H1 (cell line): ENCODE measurements around the gene GALNT9.

Source experiments
- ATF2 ChIP-seq: IDR thresholded peaks from 2 replicates; pipeline ENCODE4 v1.6.1; 2012; ENCODE audit warnings: low read length, inconsistent platforms
- ATF3 ChIP-seq: IDR thresholded peaks from 2 replicates; pipeline ENCODE4 v1.6.1; 2011; ENCODE audit warnings: low read depth, mild to moderate bottlenecking, low read length; ENCODE audit not compliant: insufficient read depth
- CTCF ChIP-seq, 3 experiments: IDR thresholded peaks; 1 replicate in 2 of 3; 2 replicates in 1 of 3; pipeline versions ENCODE4 v1.5.1 to v1.6.1; 2011; ENCODE audit warnings: low read length in 3 of 3, mild to moderate bottlenecking in 3 of 3, inconsistent platforms in 2 of 3, low read depth in 1 of 3, moderate library complexity in 1 of 3; ENCODE audit not compliant: insufficient read depth in 1 of 3; ENCODE audit errors: control extremely low read depth in 1 of 3
- EZH2 ChIP-seq: fragments of 200-600 bp; sonication (generic); IDR thresholded peaks from 2 replicates; pipeline ENCODE4 v1.7.1; 2012; ENCODE audit warnings: low read depth, mild to moderate bottlenecking, moderate library complexity, low read length, inconsistent platforms; ENCODE audit not compliant: severe bottlenecking
- POLR2A ChIP-seq, 2 experiments: IDR thresholded peaks; 1 replicate in 1 of 2; 2 replicates in 1 of 2; pipeline ENCODE4 v1.6.1; 2011; ENCODE audit warnings: low read depth in 2 of 2, low read length in 2 of 2, mild to moderate bottlenecking in 2 of 2; ENCODE audit errors: control extremely low read depth in 1 of 2
- POLR2AphosphoS5 ChIP-seq: IDR thresholded peaks from 2 replicates; pipeline ENCODE4 v1.6.1; 2011; ENCODE audit warnings: low read depth, low read length
- RBBP5 ChIP-seq: IDR thresholded peaks from 2 replicates; pipeline ENCODE4 v1.7.1; 2012; ENCODE audit warnings: low read depth, mild to moderate bottlenecking, inconsistent platforms, low read length, moderate library complexity, borderline replicate concordance
- SIN3A ChIP-seq, 2 experiments: IDR thresholded peaks in 1 of 2; conservative IDR thresholded peaks in 1 of 2; 2 replicates each; pipeline ENCODE4 v1.6.1; 2011 to 2012; ENCODE audit warnings: low read length in 2 of 2, improper control_type of control experiment in 1 of 2, low read depth in 1 of 2, mild to moderate bottlenecking in 1 of 2
- SP2 ChIP-seq: IDR thresholded peaks from 2 replicates; pipeline ENCODE4 v1.6.1; 2012; ENCODE audit warnings: mild to moderate bottlenecking, low read length, inconsistent platforms
- TAF1 ChIP-seq: IDR thresholded peaks from 2 replicates; pipeline ENCODE4 v1.6.1; 2011; ENCODE audit warnings: mild to moderate bottlenecking, low read depth, low read length
- YY1 ChIP-seq: IDR thresholded peaks from 2 replicates; pipeline ENCODE4 v1.6.1; 2011; ENCODE audit warnings: low read depth, mild to moderate bottlenecking, low read length

- TF ChIP-seq YY1 (no peak), CTCF (IDR thresholded peaks at IDR 0.05; ENCODE audit: control extremely low read depth in 1 of 3, insufficient read depth in 1 of 3, low read depth in 1 of 3, low read length in 3 of 3) (no peak), POLR2A (IDR thresholded peaks at IDR 0.05; ENCODE audit: control extremely low read depth in 1 of 2, low read depth in 2 of 2, low read length in 2 of 2) (no peak), RBBP5 (no peak), SIN3A (conservative IDR thresholded peaks at IDR 0.05 in 1 of 2, IDR thresholded peaks at IDR 0.05 in 1 of 2; ENCODE audit: low read depth in 1 of 2, low read length in 2 of 2) (no peak), TAF1 (no peak), ATF3 (no peak), SP2 (no peak), ATF2 (no peak), POLR2AphosphoS5 (no peak), EZH2 (no peak)
These were observed 123.9 kb downstream of the GALNT9 start for GRCh38 chr12:132205271-132206045.
